ENCODE data around the gene TNFRSF1A. TPM values are rescaled to one million over a fixed set of nuclear protein-coding genes. Genes with fewer than 3 reads are reported as not detected.

Gene TNFRSF1A
- total and polyA plus RNA-seq, 9 of the 15 experiments (the other 6 are each of a cell fraction or from before 2014, with no cell fraction given), result 0.76 to 43.5 (median 30.0) TPM

- TF ChIP-seq ETS1 (conservative IDR thresholded peaks at IDR 0.05; ENCODE audit: control insufficient read depth, low read depth, low read length), result no peak; the same call in 1 of the 2 replicates
- no peak for TF ChIP-seq RBM39 (optimal IDR thresholded peaks at IDR 0.05; ENCODE audit: low read depth, low read length)
- no peak for TF ChIP-seq ADNP (tag; IDR thresholded peaks at IDR 0.05)
- TF ChIP-seq DEAF1 (CRISPR knock-in tag; IDR thresholded peaks at IDR 0.05), result no peak
- no peak for TF ChIP-seq CHD1 (IDR thresholded peaks at IDR 0.05; ENCODE audit: low read length)
- TF ChIP-seq IRF9 (tag; IDR thresholded peaks at IDR 0.05), result no peak
- peak; percentile 98 for TF ChIP-seq CEBPB (tag; IDR thresholded peaks at IDR 0.05)
- no peak for TF ChIP-seq ERF (CRISPR knock-in tag; IDR thresholded peaks at IDR 0.05)
- no peak for TF ChIP-seq PBX2 (CRISPR knock-in tag; IDR thresholded peaks at IDR 0.05; ENCODE audit: low read depth)
- no peak for TF ChIP-seq PBX2 (tag; conservative IDR thresholded peaks at IDR 0.05; ENCODE audit: low read depth)
- peak; percentile 59 for TF ChIP-seq CBFA2T2 (conservative IDR thresholded peaks at IDR 0.05)
- no peak for TF ChIP-seq HDGF (IDR thresholded peaks at IDR 0.05)
- TF ChIP-seq ZNF239 (CRISPR knock-in tag; IDR thresholded peaks at IDR 0.05), result no peak
- no peak for TF ChIP-seq MAFK (IDR thresholded peaks at IDR 0.05; ENCODE audit: low read length)
- no peak for TF ChIP-seq SIN3B (IDR thresholded peaks at IDR 0.05; ENCODE audit: low read depth)
- TF ChIP-seq CTCF (IDR thresholded peaks at IDR 0.05 in 2 of 3, conservative IDR thresholded peaks at IDR 0.05 in 1 of 3; ENCODE audit: insufficient read depth in 2 of 3, low read depth in 1 of 3, low read length in 3 of 3), result no peak
- peak; percentile 56 for TF ChIP-seq POLR2B (IDR thresholded peaks at IDR 0.05; ENCODE audit: low read depth, partially characterized antibody)
- TF ChIP-seq BRD9 (IDR thresholded peaks at IDR 0.05; ENCODE audit: low read depth, partially characterized antibody), result peak; percentile 30
Observed at GRCh38 chr12:6341417-6342139, at the start of gene TNFRSF1A (continued).

Data from K562 (cell line).